ENCODE data around the gene PIK3C2G.

DNA sequence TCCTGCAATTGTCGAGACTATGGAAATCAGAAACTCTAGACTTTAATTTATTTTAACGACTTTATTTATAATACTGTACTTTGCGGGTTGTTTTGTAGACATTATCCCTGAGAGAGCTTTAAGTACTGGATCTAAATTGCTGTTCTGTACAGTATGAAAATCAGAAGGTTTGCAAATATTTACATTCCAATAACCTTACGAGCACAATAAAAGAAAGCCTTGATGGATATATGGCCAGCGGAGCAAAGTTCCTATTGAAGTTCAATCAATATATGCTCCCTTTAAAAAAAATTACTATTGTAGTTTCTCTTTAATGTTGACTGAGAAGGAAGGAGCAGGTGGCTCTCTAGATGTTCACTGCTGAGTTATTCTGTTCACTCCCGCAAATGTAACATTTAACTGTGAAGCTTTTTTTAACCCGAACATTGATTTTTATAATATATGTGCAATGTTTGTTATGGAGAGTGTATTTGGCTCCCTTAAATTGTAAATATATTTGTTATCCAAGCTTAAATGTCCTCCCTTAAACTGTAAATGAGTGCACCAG is 241.2 kb downstream of the PIK3C2G start:
- TF ChIP-seq, protein P1, sequence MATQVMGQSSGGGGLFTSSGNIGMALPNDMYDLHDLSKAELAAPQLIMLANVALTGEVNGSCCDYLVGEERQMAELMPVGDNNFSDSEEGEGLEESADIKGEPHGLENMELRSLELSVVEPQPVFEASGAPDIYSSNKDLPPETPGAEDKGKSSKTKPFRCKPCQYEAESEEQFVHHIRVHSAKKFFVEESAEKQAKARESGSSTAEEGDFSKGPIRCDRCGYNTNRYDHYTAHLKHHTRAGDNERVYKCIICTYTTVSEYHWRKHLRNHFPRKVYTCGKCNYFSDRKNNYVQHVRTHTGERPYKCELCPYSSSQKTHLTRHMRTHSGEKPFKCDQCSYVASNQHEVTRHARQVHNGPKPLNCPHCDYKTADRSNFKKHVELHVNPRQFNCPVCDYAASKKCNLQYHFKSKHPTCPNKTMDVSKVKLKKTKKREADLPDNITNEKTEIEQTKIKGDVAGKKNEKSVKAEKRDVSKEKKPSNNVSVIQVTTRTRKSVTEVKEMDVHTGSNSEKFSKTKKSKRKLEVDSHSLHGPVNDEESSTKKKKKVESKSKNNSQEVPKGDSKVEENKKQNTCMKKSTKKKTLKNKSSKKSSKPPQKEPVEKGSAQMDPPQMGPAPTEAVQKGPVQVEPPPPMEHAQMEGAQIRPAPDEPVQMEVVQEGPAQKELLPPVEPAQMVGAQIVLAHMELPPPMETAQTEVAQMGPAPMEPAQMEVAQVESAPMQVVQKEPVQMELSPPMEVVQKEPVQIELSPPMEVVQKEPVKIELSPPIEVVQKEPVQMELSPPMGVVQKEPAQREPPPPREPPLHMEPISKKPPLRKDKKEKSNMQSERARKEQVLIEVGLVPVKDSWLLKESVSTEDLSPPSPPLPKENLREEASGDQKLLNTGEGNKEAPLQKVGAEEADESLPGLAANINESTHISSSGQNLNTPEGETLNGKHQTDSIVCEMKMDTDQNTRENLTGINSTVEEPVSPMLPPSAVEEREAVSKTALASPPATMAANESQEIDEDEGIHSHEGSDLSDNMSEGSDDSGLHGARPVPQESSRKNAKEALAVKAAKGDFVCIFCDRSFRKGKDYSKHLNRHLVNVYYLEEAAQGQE (IDR thresholded peaks at IDR 0.05; ENCODE audit: low read depth, low read length), result no peak
- TF ChIP-seq, protein P2, sequence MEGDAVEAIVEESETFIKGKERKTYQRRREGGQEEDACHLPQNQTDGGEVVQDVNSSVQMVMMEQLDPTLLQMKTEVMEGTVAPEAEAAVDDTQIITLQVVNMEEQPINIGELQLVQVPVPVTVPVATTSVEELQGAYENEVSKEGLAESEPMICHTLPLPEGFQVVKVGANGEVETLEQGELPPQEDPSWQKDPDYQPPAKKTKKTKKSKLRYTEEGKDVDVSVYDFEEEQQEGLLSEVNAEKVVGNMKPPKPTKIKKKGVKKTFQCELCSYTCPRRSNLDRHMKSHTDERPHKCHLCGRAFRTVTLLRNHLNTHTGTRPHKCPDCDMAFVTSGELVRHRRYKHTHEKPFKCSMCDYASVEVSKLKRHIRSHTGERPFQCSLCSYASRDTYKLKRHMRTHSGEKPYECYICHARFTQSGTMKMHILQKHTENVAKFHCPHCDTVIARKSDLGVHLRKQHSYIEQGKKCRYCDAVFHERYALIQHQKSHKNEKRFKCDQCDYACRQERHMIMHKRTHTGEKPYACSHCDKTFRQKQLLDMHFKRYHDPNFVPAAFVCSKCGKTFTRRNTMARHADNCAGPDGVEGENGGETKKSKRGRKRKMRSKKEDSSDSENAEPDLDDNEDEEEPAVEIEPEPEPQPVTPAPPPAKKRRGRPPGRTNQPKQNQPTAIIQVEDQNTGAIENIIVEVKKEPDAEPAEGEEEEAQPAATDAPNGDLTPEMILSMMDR (IDR thresholded peaks at IDR 0.05), result no peak
- TF ChIP-seq, protein P3, sequence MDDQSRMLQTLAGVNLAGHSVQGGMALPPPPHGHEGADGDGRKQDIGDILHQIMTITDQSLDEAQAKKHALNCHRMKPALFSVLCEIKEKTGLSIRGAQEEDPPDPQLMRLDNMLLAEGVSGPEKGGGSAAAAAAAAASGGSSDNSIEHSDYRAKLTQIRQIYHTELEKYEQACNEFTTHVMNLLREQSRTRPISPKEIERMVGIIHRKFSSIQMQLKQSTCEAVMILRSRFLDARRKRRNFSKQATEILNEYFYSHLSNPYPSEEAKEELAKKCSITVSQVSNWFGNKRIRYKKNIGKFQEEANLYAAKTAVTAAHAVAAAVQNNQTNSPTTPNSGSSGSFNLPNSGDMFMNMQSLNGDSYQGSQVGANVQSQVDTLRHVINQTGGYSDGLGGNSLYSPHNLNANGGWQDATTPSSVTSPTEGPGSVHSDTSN (IDR thresholded peaks at IDR 0.05), result no peak
- TF ChIP-seq YY1 (IDR thresholded peaks at IDR 0.05; ENCODE audit: low read depth), result no peak
- no peak for TF ChIP-seq RFX5 (IDR thresholded peaks at IDR 0.05; ENCODE audit: low read length)
- TF ChIP-seq, protein P4, sequence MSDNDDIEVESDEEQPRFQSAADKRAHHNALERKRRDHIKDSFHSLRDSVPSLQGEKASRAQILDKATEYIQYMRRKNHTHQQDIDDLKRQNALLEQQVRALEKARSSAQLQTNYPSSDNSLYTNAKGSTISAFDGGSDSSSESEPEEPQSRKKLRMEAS (IDR thresholded peaks at IDR 0.05; ENCODE audit: low read depth), result no peak
- no peak for TF ChIP-seq POLR2AphosphoS5 (IDR thresholded peaks at IDR 0.05; ENCODE audit: low read depth, low read length)
- no peak for TF ChIP-seq RXRA (IDR thresholded peaks at IDR 0.05; ENCODE audit: borderline replicate concordance, low read depth)

Measured in SK-N-SH (cell line).